Embryonic facial prominence (tissue), 1 donor: ENCODE data around the gene DAZ4.
"Not testable (repeated sequence)": the region's sequence is repeated elsewhere in the genome, so short reads cannot be mapped to it uniquely, and the experiment has no call there.

Experiments
- DNase-seq: peaks from one replicate; pipeline ENCODE4 v3.0.0-alpha.2; 2016; ENCODE audit errors: extremely low spot score

Gene DAZ4

GRCh38 chrY:24833619-24834018, at the start of gene DAZ4:
DAZ4 (plus strand) TSS chrY:24833919; CDS start chrY:24834127, 208 bp downstream.
- DNase-seq = not testable (repeated sequence)

GRCh38 chrY:24813293-24813692, 20.4 kb upstream of the DAZ4 start, which contains the start of gene DAZ3:
DAZ3 (minus strand) TSS chrY:24813393; CDS start chrY:24813185, 208 bp downstream.
- not testable (repeated sequence) for DNase-seq

- DNase-seq = not testable (repeated sequence)
Measured at GRCh38 chrY:24821836-24822235, 11.9 kb upstream of the DAZ4 start.

- DNase-seq = not testable (repeated sequence)
Measured at GRCh38 chrY:24824184-24824879, 9.4 kb upstream of the DAZ4 start.

GRCh38 chrY:24825069-24825468, 8.7 kb upstream of the DAZ4 start:
- not testable (repeated sequence) for DNase-seq
